Tibial nerve (tissue), 3 donors: Measurements from ENCODE around the gene BICRA.

Source experiments
- POLR2A ChIP-seq, 2 donors: fragments of 450-650 bp; IDR thresholded peaks; one replicate each; pipeline ENCODE4 v1.6.1; 2017; ENCODE audit warnings: antibody characterized with exemption in 2 of 2, mild to moderate bottlenecking in 2 of 2, moderate library complexity in 2 of 2
- TF ChIP-seq, protein P1 (sequence below), 5 experiments: fragments of 200-600 bp in 3 of 5; fragments of 450-650 bp in 2 of 5; sonication (generic) in 3 of 5; IDR thresholded peaks; one replicate each; pipeline ENCODE4 v1.5.1; 2016 to 2019; ENCODE audit warnings: antibody characterized with exemption in 5 of 5, mild to moderate bottlenecking in 3 of 5, moderate library complexity in 2 of 5

DNA sequence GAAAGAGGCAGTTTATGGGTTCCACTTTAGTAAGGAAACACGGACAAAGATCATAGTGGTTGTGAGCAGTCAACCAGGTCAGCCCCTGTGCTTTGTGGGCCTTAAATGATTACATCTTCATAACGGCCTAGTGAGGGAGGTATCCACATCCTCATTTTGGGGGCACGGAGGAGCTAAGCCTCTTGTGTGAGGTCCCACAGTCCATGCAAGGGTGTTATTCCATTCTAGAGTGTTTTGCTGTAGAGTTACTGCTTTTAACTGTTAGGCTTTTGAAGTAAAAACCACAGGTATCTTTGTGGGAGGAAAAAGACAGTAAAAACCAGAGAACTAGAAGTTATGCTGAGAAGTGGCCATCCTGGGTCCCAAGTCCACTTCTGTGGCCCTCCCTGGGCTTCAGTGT, 140.4 kb downstream of the BICRA start:
- TF ChIP-seq, protein P1, sequence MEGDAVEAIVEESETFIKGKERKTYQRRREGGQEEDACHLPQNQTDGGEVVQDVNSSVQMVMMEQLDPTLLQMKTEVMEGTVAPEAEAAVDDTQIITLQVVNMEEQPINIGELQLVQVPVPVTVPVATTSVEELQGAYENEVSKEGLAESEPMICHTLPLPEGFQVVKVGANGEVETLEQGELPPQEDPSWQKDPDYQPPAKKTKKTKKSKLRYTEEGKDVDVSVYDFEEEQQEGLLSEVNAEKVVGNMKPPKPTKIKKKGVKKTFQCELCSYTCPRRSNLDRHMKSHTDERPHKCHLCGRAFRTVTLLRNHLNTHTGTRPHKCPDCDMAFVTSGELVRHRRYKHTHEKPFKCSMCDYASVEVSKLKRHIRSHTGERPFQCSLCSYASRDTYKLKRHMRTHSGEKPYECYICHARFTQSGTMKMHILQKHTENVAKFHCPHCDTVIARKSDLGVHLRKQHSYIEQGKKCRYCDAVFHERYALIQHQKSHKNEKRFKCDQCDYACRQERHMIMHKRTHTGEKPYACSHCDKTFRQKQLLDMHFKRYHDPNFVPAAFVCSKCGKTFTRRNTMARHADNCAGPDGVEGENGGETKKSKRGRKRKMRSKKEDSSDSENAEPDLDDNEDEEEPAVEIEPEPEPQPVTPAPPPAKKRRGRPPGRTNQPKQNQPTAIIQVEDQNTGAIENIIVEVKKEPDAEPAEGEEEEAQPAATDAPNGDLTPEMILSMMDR (IDR thresholded peaks at IDR 0.05) = no peak
- no peak for TF ChIP-seq POLR2A (IDR thresholded peaks at IDR 0.05)
